ENCODE measurements around the gene HEXD.

HEXD gene

GRCh38 chr17:82424001-82424862 lies 6.1 kb downstream of the HEXD start:
- TF ChIP-seq CTCF (conservative IDR thresholded peaks at IDR 0.05; ENCODE audit: low read depth, low read length), result peak; percentile 81
- no peak overlapping the region for H3K4me3 ChIP-seq (ENCODE audit: low read depth, low read length)

GRCh38 chr17:82424863-82425159 lies 6.7 kb downstream of the HEXD start:
- no peak for TF ChIP-seq CTCF (conservative IDR thresholded peaks at IDR 0.05; ENCODE audit: low read depth, low read length)
- no peak overlapping the region for H3K4me3 ChIP-seq (ENCODE audit: low read depth, low read length)
- no peak for DNase-seq (ENCODE audit: low read depth)

More at GRCh38 chr17:82424001-82424862, 6.1 kb downstream of the HEXD start:
- DNase-seq (ENCODE audit: low read depth), result peak; percentile 68

- no peak for TF ChIP-seq CTCF (conservative IDR thresholded peaks at IDR 0.05; ENCODE audit: low read depth, low read length)
- no peak overlapping the region for H3K4me3 ChIP-seq (ENCODE audit: low read depth, low read length)
- no peak for DNase-seq (ENCODE audit: low read depth)
These were observed 10.4 kb downstream of the HEXD start for GRCh38 chr17:82428546-82428945.

GRCh38 chr17:82429824-82430223 lies 11.7 kb downstream of the HEXD start:
- no peak overlapping the region for H3K4me3 ChIP-seq (ENCODE audit: low read depth, low read length)
- DNase-seq (ENCODE audit: low read depth), result no peak

GRCh38 chr17:82432017-82432416 lies 13.9 kb downstream of the HEXD start:
- TF ChIP-seq CTCF (conservative IDR thresholded peaks at IDR 0.05; ENCODE audit: low read depth, low read length), result no peak
- no peak overlapping the region for H3K4me3 ChIP-seq (ENCODE audit: low read depth, low read length)
- no peak for DNase-seq (ENCODE audit: low read depth)

More at GRCh38 chr17:82429824-82430223, 11.7 kb downstream of the HEXD start:
- TF ChIP-seq CTCF (conservative IDR thresholded peaks at IDR 0.05; ENCODE audit: low read depth, low read length), result no peak

- no peak for TF ChIP-seq CTCF (conservative IDR thresholded peaks at IDR 0.05; ENCODE audit: low read depth, low read length)
- no peak overlapping the region for H3K4me3 ChIP-seq (ENCODE audit: low read depth, low read length)
- no peak for DNase-seq (ENCODE audit: low read depth)
These were observed 15.5 kb downstream of the HEXD start for GRCh38 chr17:82433560-82434215.

- TF ChIP-seq CTCF (conservative IDR thresholded peaks at IDR 0.05; ENCODE audit: low read depth, low read length), result no peak
- no peak overlapping the region for H3K4me3 ChIP-seq (ENCODE audit: low read depth, low read length)
- no peak for DNase-seq (ENCODE audit: low read depth)
These were observed 16.0 kb downstream of the HEXD start for GRCh38 chr17:82434216-82434565.

All from choroid plexus epithelial cell (primary cell).